Keratinocyte (primary cell): ENCODE measurements around the gene VCX3B.

ENCODE experiments used
- CTCF ChIP-seq, 3 experiments: IDR thresholded peaks in 1 of 3; conservative IDR thresholded peaks in 1 of 3; optimal IDR thresholded peaks in 1 of 3; 2 replicates in 2 of 3; 3 replicates in 1 of 3; pipeline versions ENCODE3 to v1.5.1; 2011; ENCODE audit warnings: low read length in 3 of 3, mild to moderate bottlenecking in 3 of 3, moderate library complexity in 2 of 3, control low read depth in 1 of 3, inconsistent platforms in 1 of 3; ENCODE audit not compliant: insufficient read depth in 2 of 3; ENCODE audit errors: extremely low read depth in 1 of 3
- EZH2 ChIP-seq: IDR thresholded peaks from one replicate; pipeline ENCODE4 v1.6.1; 2012; ENCODE audit warnings: inconsistent platforms, mild to moderate bottlenecking, low read length, moderate library complexity

- no peak for TF ChIP-seq CTCF (optimal IDR thresholded peaks at IDR 0.05 in 1 of 3, IDR thresholded peaks at IDR 0.05 in 1 of 3, conservative IDR thresholded peaks at IDR 0.05 in 1 of 3; ENCODE audit: extremely low read depth in 1 of 3, insufficient read depth in 2 of 3, low read length in 3 of 3)
- TF ChIP-seq EZH2 = no peak
These were observed 34.9 kb upstream of the VCX3B start for GRCh38 chrX:8429692-8430249.
